CD14-positive monocyte (primary cell): ENCODE data around the gene MRTFB. TPM values are rescaled to one million over a fixed set of nuclear protein-coding genes. Genes with fewer than 3 reads are reported as not detected.

Experiments
- DNase-seq, 3 donors: peaks; one replicate each; pipeline ENCODE4 v3.0.0-alpha.2; 2011 to 2022
- H2AFZ ChIP-seq: 2 replicates; pipeline ENCODE4 v1.6.0; 2012; ENCODE audit warnings: mild to moderate bottlenecking, low read depth, low read length, inconsistent platforms; ENCODE audit not compliant: insufficient read depth, poor library complexity, severe bottlenecking
- H3K27ac ChIP-seq, 2 donors: 1 replicate in 1 of 2; 2 replicates in 1 of 2; pipeline ENCODE4 v1.5.1; 2012 to 2013; ENCODE audit warnings: low read length in 2 of 2, control low read depth in 1 of 2, inconsistent platforms in 1 of 2, low read depth in 1 of 2, mild to moderate bottlenecking in 1 of 2
- H3K27me3 ChIP-seq, 2 donors: one replicate each; pipeline versions ENCODE4 v1.6.0 to v1.6.1; 2011 to 2013; ENCODE audit warnings: low read length in 2 of 2; ENCODE audit not compliant: control insufficient read depth in 2 of 2, insufficient read depth in 2 of 2
- H3K36me3 ChIP-seq, 2 donors: replicated peaks in 1 of 2; 1 replicate in 1 of 2; 2 replicates in 1 of 2; pipeline versions ENCODE4 v1.5.1 to v1.6.1; 2012 to 2013; ENCODE audit warnings: low read length in 2 of 2, control low read depth in 1 of 2, inconsistent platforms in 1 of 2, mild to moderate bottlenecking in 1 of 2; ENCODE audit not compliant: insufficient read depth in 2 of 2, control insufficient read depth in 1 of 2
- H3K4me1 ChIP-seq, 2 donors: 1 replicate in 1 of 2; 2 replicates in 1 of 2; pipeline versions ENCODE4 v1.5.1 to v1.6.1; 2012 to 2013; ENCODE audit warnings: low read length in 2 of 2, control low read depth in 1 of 2, inconsistent platforms in 1 of 2, mild to moderate bottlenecking in 1 of 2, moderate library complexity in 1 of 2; ENCODE audit not compliant: insufficient read depth in 2 of 2, control insufficient read depth in 1 of 2
- H3K4me2 ChIP-seq: replicated peaks from 2 replicates; pipeline ENCODE3; 2012; ENCODE audit warnings: low read length, moderate library complexity, mild to moderate bottlenecking; ENCODE audit not compliant: poor library complexity, severe bottlenecking; ENCODE audit errors: extremely low read depth
- H3K4me3 ChIP-seq, 3 experiments: fragments of 200-600 bp in 1 of 3; sonication (generic) in 1 of 3; replicated peaks in 1 of 3; 1 replicate in 2 of 3; 2 replicates in 1 of 3; pipeline ENCODE4 v1.5.1; 2011 to 2013; ENCODE audit warnings: low read length in 3 of 3, mild to moderate bottlenecking in 3 of 3, control low read depth in 2 of 3, low read depth in 2 of 3, inconsistent platforms in 1 of 3, moderate library complexity in 1 of 3
- H3K79me2 ChIP-seq: 2 replicates; pipeline ENCODE4 v1.6.0; 2012; ENCODE audit warnings: mild to moderate bottlenecking, control low read depth, inconsistent platforms, low read length, moderate library complexity; ENCODE audit not compliant: insufficient read depth
- H3K9ac ChIP-seq: 2 replicates; pipeline ENCODE4 v1.6.0; 2017; ENCODE audit warnings: low read length, mild to moderate bottlenecking; ENCODE audit not compliant: insufficient read depth, poor library complexity, severe bottlenecking
- H3K9me3 ChIP-seq, 2 donors: replicated peaks in 1 of 2; 1 replicate in 1 of 2; 2 replicates in 1 of 2; pipeline versions ENCODE4 v1.5.1 to v1.6.1; 2012 to 2013; ENCODE audit warnings: low read length in 2 of 2, control low read depth in 1 of 2; ENCODE audit not compliant: control insufficient read depth in 1 of 2, insufficient read depth in 1 of 2
- H4K20me1 ChIP-seq: 2 replicates; pipeline ENCODE4 v1.6.0; 2012; ENCODE audit warnings: mild to moderate bottlenecking, low read length, control low read depth, moderate library complexity; ENCODE audit not compliant: insufficient read depth
- H3K27ac Mint-ChIP-seq, 7 donors: one replicate each; pipeline ENCODE4 v1.8.0; 2020; ENCODE audit warnings: mild to moderate bottlenecking in 7 of 7, mixed read lengths in 7 of 7, moderate library complexity in 6 of 7, inconsistent platforms in 2 of 7
- H3K27me3 Mint-ChIP-seq, 3 donors: one replicate each; pipeline ENCODE4 v1.8.0; 2021 to 2022; ENCODE audit warnings: low read depth in 3 of 3, mild to moderate bottlenecking in 3 of 3, mixed read lengths in 3 of 3, moderate library complexity in 3 of 3, inconsistent platforms in 1 of 3
- H3K36me3 Mint-ChIP-seq, 2 donors: one replicate each; pipeline ENCODE4 v1.8.0; 2020; ENCODE audit warnings: mixed read lengths in 2 of 2, inconsistent platforms in 1 of 2, mild to moderate bottlenecking in 1 of 2
- H3K4me1 Mint-ChIP-seq: one replicate; pipeline ENCODE4 v1.8.0; 2020; ENCODE audit warnings: mild to moderate bottlenecking, mixed read lengths
- H3K4me3 Mint-ChIP-seq, 2 donors: one replicate each; pipeline ENCODE4 v1.8.0; 2020; ENCODE audit warnings: mild to moderate bottlenecking in 2 of 2, mixed read lengths in 2 of 2, moderate library complexity in 1 of 2
- H3K9me3 Mint-ChIP-seq, 7 donors: one replicate each; pipeline ENCODE4 v1.8.0; 2020 to 2022; ENCODE audit warnings: mixed read lengths in 7 of 7, mild to moderate bottlenecking in 6 of 7, moderate library complexity in 6 of 7, inconsistent platforms in 2 of 7
- WGBS: methylation state at CpG from one replicate; pipeline ENCODE4 v1.1.5; 2013; ENCODE audit warnings: missing lambda C conversion rate; ENCODE audit not compliant: insufficient coverage; 5-methylcytosine and 5-hydroxymethylcytosine counted together
- intact Hi-C, 2 donors: fragments of 100-400 bp; cut with micrococcal nuclease; formaldehyde crosslinking; loops; one replicate each; pipeline versions ENCODE4 v1.15.0 to v1.15.1; 2023
- polyA plus RNA-seq, 3 donors: library from polyadenylated mRNA; depleted of rRNA in 1 of 3; unstranded in 2 of 3; stranded (reverse) in 1 of 3; fragments of 300-500 nt in 2 of 3; fragments of >200 nt in 1 of 3; fragmentation: Illumina TruSeq in 2 of 3; gene quantifications; 1 replicate in 2 of 3; 2 replicates in 1 of 3; pipeline ENCODE4 v1.2.3, GENCODE V29; 2012 to 2021
- TF ChIP-seq, protein P1 (sequence below): fragments of 200-600 bp; IDR thresholded peaks from one replicate; pipeline ENCODE4 v1.8.0; 2022; ENCODE audit warnings: antibody characterized with exemption, mild to moderate bottlenecking

Gene MRTFB
- polyA plus RNA-seq, 3 donors, result 0.69 to 1.4 (median 0.87) TPM

DNA sequence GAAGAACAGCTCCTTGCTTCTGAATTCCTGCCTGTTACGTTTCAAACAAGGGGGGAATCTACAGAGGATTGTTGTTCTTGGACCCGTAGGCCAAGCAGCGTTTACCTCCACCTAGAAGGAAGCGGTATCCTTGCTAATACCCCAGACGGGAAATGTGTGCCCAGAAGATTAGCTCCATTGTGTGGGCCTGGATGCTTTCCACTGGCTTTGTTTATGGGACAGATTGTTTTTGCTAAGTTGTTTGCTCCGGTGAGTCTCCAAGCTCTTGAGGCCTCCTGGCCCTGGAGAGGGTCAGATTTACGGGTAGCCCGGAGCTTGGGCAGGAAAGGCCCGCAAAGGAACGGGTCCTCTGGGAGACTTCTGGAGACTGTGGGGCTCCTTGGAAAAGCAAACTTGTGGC lies 28.4 kb upstream of the MRTFB start:
- H2AFZ ChIP-seq, result no peak overlapping the region
- no peaks in the 10 kb centered on the region for H3K36me3 ChIP-seq
- H3K27me3 ChIP-seq, result no peaks in the 10 kb centered on the region
- Mint-ChIP-seq H3K4me1 (no peaks in the 10 kb centered on the region), H3K36me3 (no peaks in the 10 kb centered on the region), H3K9me3 (peaks cover 0 to 14% (median 2%) of the 10 kb centered on the region in 7 donors), H3K27ac (no peak overlapping the region), H3K27me3 (peaks cover 0 to 4% (median 0%) of the 10 kb centered on the region in 3 donors), H3K4me3 (no peak overlapping the region)
- no peaks in the 10 kb centered on the region for H3K4me1 ChIP-seq
- 91% methylated on average over 8 of the region's 10 CpGs for WGBS
- no peaks in the 10 kb centered on the region for H3K9me3 ChIP-seq
- intact Hi-C loops, result no loop called here
- no peak overlapping the region for H3K27ac ChIP-seq
- H3K79me2 ChIP-seq, result no peaks in the 10 kb centered on the region
- no peak overlapping the region for H3K4me2 ChIP-seq
- no peak overlapping the region for H3K9ac ChIP-seq
- H3K4me3 ChIP-seq, result no peak overlapping the region
- DNase-seq, result no peak
- TF ChIP-seq, protein P1, sequence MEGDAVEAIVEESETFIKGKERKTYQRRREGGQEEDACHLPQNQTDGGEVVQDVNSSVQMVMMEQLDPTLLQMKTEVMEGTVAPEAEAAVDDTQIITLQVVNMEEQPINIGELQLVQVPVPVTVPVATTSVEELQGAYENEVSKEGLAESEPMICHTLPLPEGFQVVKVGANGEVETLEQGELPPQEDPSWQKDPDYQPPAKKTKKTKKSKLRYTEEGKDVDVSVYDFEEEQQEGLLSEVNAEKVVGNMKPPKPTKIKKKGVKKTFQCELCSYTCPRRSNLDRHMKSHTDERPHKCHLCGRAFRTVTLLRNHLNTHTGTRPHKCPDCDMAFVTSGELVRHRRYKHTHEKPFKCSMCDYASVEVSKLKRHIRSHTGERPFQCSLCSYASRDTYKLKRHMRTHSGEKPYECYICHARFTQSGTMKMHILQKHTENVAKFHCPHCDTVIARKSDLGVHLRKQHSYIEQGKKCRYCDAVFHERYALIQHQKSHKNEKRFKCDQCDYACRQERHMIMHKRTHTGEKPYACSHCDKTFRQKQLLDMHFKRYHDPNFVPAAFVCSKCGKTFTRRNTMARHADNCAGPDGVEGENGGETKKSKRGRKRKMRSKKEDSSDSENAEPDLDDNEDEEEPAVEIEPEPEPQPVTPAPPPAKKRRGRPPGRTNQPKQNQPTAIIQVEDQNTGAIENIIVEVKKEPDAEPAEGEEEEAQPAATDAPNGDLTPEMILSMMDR, result no peak
- H4K20me1 ChIP-seq, result no peaks in the 10 kb centered on the region

DNA sequence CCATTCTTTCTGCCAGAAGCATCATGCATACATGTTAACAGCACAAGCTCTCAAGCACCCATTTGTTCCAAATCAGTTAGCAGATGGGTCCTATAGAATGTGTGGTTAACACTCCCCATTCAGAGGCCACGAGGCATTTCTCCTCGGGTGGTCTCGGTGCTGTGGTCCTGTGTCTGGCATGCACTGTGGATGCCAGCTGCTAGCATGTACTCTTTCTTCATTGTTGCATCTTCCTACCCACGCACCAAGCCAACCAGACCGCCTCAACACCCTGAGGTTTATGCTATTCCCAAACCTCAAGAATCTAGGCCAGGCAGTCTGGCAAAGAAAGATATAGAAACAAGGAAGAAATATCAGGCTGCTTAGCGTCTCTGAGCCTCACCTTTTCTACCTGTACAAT lies 27.8 kb upstream of the MRTFB start:
- 87% methylated on average over 4 of the region's 6 CpGs for WGBS
- no peak overlapping the region for H3K27ac Mint-ChIP-seq
- H3K27me3 Mint-ChIP-seq, result peaks cover 0 to 7% (median 1%) of the 10 kb centered on the region in 3 donors

More for the DNA sequence above, 27.8 kb upstream of the MRTFB start:
- TF ChIP-seq, protein P1, result no peak
- H4K20me1 ChIP-seq, result no peaks in the 10 kb centered on the region
- peaks cover 0 to 14% (median 2%) of the 10 kb centered on the region in 7 donors for H3K9me3 Mint-ChIP-seq
- H3K4me2 ChIP-seq, result no peak overlapping the region
- H3K4me1 Mint-ChIP-seq, result no peaks in the 10 kb centered on the region
- H3K4me3 Mint-ChIP-seq, result no peak overlapping the region
- H3K4me3 ChIP-seq, result no peak overlapping the region
- no peaks in the 10 kb centered on the region for H3K36me3 Mint-ChIP-seq
- no peaks in the 10 kb centered on the region for H3K9me3 ChIP-seq
- H3K79me2 ChIP-seq, result no peaks in the 10 kb centered on the region
- no peaks in the 10 kb centered on the region for H3K36me3 ChIP-seq
- no peaks in the 10 kb centered on the region for H3K27me3 ChIP-seq
- DNase-seq, result no peak
- no peak overlapping the region for H2AFZ ChIP-seq
- no peak overlapping the region for H3K9ac ChIP-seq
- H3K27ac ChIP-seq, result no peak overlapping the region
- H3K4me1 ChIP-seq, result no peaks in the 10 kb centered on the region
- intact Hi-C loops, result no loop called here
